Breast epithelium (tissue), 4 donors: ENCODE results near the gene RNF225. TPM values are rescaled to one million over a fixed set of nuclear protein-coding genes. Genes with fewer than 3 reads are reported as not detected.

Experiments
- DNase-seq, 2 donors: peaks; one replicate each; pipeline ENCODE4 v3.0.0-alpha.2; 2019; ENCODE audit warnings: low spot score in 2 of 2
- H3K27ac ChIP-seq, 2 donors: fragments of 200-600 bp; sonication (generic) in 1 of 2; one replicate each; pipeline ENCODE4 v1.5.1; 2016 to 2019; ENCODE audit warnings: mild to moderate bottlenecking in 1 of 2
- H3K27me3 ChIP-seq, 2 donors: fragments of 200-600 bp; sonication (generic) in 1 of 2; one replicate each; pipeline versions ENCODE4 v1.5.1 to v1.6.0; 2017 to 2019; ENCODE audit warnings: control low read depth in 1 of 2, mild to moderate bottlenecking in 1 of 2
- H3K36me3 ChIP-seq: fragments of 200-600 bp; one replicate; pipeline ENCODE4 v1.5.1; 2019
- H3K4me1 ChIP-seq, 2 donors: fragments of 200-600 bp; sonication (generic); one replicate each; pipeline ENCODE4 v1.5.1; 2016 to 2019; ENCODE audit warnings: control low read depth in 1 of 2
- H3K4me3 ChIP-seq, 3 donors: fragments of 200-600 bp; sonication (generic); 1 replicate in 2 of 3; 2 replicates in 1 of 3; pipeline ENCODE4 v1.5.1; 2016 to 2019; ENCODE audit warnings: mild to moderate bottlenecking in 3 of 3, moderate library complexity in 2 of 3
- H3K9me3 ChIP-seq, 2 donors: fragments of 200-600 bp; sonication (generic) in 1 of 2; one replicate each; pipeline ENCODE4 v1.5.1; 2016 to 2019; ENCODE audit warnings: control low read depth in 1 of 2
- POLR2A ChIP-seq: fragments of 450-650 bp; IDR thresholded peaks from one replicate; pipeline ENCODE4 v1.6.1; 2016; ENCODE audit warnings: antibody characterized with exemption, mild to moderate bottlenecking, moderate library complexity
- POLR2AphosphoS5 ChIP-seq, 3 donors: sonication (generic); formaldehyde crosslinking; IDR thresholded peaks; one replicate each; pipeline ENCODE4 v1.6.1; 2017; ENCODE audit warnings: antibody characterized with exemption in 3 of 3
- intact Hi-C: fragments of 100-400 bp; cut with DNase I; formaldehyde crosslinking; loops from one replicate; pipeline ENCODE4 v1.15.1; 2023; ENCODE audit warnings: low total_unique reads
- total RNA-seq, 3 donors: library from RNA; depleted of rRNA; stranded (reverse); fragments of >200 nt; gene quantifications; one replicate each; pipeline ENCODE4 v1.1.0, GENCODE V29; 2016
- TF ChIP-seq, protein P1 (sequence below), 3 donors: fragments of 450-650 bp; IDR thresholded peaks; one replicate each; pipeline ENCODE4 v1.5.1; 2016 to 2017; ENCODE audit warnings: antibody characterized with exemption in 3 of 3, mild to moderate bottlenecking in 3 of 3, moderate library complexity in 3 of 3

Gene RNF225
- total RNA-seq, 3 donors from 2014 or later, result 2.9 TPM; not detected in 2

DNA sequence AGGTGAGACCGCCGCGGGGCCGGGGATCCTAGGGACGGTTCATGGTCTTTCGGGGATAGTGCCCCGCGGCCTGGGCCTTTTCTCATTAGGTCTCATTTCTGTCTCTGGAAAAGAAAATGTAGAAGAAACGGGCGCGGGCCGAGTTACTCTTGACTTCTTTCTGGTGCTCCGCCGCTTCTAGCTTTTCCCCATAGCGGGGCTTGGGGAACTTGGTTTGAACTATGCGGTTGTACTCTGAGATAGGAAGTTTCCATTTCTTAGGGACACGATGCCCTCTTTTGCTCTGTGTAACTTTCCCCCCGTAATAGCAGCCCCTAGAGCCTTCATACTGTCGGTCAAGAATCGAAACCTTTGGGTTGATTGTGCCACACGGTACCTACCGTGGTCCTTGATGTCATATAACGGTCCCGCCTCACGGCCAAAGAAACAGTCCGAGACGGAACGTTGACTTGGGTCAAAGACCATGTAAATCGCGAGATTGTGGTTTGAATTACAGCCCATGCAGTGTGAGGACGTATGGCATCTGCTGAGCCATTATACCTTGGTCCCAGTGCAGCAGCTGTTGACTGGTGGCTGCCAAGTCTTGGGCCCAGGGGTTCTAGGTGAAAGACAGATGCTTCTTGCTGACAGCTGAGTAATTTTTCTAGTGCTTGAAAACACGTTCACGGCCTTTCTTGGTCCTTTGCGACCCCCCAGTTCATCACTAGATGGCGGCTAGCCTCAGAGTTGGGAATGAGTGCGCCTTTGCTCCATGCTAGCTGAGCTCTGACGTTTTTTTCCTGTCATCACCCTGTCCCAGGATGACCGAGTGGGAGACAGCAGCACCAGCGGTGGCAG is 7.9 kb upstream of the RNF225 start:
- peaks cover 12 to 16% of the 10 kb centered on the region in 2 donors for H3K4me1 ChIP-seq
- intact Hi-C loops, result no loop called here
- DNase-seq, result no peak
- no peaks in the 10 kb centered on the region for H3K27me3 ChIP-seq
- peak overlapping the region; percentile 68 to 87 (median 86) for H3K4me3 ChIP-seq
- no peaks in the 10 kb centered on the region for H3K36me3 ChIP-seq
- H3K27ac ChIP-seq, result peak overlapping the region; percentile 94 to 97
- H3K9me3 ChIP-seq, result no peaks in the 10 kb centered on the region
- TF ChIP-seq POLR2AphosphoS5 (IDR thresholded peaks at IDR 0.05) (no peak), POLR2A (no peak)
- TF ChIP-seq, protein P1, sequence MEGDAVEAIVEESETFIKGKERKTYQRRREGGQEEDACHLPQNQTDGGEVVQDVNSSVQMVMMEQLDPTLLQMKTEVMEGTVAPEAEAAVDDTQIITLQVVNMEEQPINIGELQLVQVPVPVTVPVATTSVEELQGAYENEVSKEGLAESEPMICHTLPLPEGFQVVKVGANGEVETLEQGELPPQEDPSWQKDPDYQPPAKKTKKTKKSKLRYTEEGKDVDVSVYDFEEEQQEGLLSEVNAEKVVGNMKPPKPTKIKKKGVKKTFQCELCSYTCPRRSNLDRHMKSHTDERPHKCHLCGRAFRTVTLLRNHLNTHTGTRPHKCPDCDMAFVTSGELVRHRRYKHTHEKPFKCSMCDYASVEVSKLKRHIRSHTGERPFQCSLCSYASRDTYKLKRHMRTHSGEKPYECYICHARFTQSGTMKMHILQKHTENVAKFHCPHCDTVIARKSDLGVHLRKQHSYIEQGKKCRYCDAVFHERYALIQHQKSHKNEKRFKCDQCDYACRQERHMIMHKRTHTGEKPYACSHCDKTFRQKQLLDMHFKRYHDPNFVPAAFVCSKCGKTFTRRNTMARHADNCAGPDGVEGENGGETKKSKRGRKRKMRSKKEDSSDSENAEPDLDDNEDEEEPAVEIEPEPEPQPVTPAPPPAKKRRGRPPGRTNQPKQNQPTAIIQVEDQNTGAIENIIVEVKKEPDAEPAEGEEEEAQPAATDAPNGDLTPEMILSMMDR (IDR thresholded peaks at IDR 0.05), result no peak

DNA sequence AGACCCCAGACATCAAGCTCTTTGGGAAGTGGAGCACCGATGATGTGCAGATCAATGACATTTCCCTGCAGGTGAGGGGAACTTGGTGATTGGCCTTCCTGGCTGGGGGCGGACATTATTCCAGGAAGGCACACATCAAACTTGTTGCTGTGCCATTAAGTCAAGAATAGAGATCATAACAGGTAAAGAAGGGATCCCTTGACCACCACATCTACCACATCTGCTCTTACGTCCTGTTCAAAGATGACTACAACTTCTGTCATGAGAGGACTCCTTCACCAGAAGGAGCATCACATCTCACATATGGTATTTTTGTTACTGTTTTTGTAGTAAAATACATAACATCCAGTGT is 7.3 kb upstream of the RNF225 start:
- no peaks in the 10 kb centered on the region for H3K9me3 ChIP-seq
- no peaks in the 10 kb centered on the region for H3K27me3 ChIP-seq
- peak overlapping the region; percentile 68 to 87 (median 86) for H3K4me3 ChIP-seq
- no peak overlapping the region for H3K27ac ChIP-seq
- peaks cover 12 to 16% of the 10 kb centered on the region in 2 donors for H3K4me1 ChIP-seq
- no peaks in the 10 kb centered on the region for H3K36me3 ChIP-seq
- intact Hi-C loops, result no loop called here
- DNase-seq, result no peak
- TF ChIP-seq POLR2AphosphoS5 (IDR thresholded peaks at IDR 0.05) (no peak), POLR2A (no peak)
- TF ChIP-seq, protein P1 (IDR thresholded peaks at IDR 0.05), result no peak

DNA sequence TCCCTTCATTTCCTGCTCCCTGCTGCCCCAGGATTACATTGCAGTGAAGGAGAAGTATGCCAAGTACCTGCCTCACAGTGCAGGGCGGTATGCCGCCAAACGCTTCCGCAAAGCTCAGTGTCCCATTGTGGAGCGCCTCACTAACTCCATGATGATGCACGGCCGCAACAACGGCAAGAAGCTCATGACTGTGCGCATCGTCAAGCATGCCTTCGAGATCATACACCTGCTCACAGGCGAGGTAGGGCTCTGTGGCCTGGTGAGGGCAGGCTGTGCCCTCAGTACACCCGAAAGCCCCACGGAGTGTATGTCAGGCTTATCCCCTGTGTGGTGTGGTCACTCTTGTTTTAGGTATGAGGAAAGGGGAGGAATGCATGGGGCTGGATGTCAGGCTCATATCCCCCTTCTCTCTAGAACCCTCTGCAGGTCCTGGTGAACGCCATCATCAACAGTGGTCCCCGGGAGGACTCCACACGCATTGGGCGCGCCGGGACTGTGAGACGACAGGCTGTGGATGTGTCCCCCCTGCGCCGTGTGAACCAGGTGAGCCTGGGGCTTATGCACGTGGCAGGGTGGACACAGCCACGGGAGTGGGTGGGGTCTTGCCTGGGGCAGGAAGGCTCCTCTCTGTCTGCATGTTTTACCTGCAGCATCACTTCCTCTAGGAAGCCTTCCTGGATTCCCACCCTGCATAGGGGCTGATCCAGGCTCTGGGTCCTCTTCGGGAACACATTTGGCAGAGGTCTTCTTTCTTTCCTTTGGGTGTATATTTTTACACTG is 2.3 kb upstream of the RNF225 start:
- intact Hi-C loops, result no loop called here
- Histone ChIP-seq H3K36me3 (no peaks in the 10 kb centered on the region), H3K9me3 (no peaks in the 10 kb centered on the region), H3K4me3 (no peak overlapping the region), H3K27ac (no peak overlapping the region), H3K4me1 (peaks cover under 1 to 8% of the 10 kb centered on the region in 2 donors), H3K27me3 (peaks cover 0 to 14% of the 10 kb centered on the region in 2 donors)
- TF ChIP-seq, protein P1 (IDR thresholded peaks at IDR 0.05), result no peak
- TF ChIP-seq POLR2AphosphoS5 (IDR thresholded peaks at IDR 0.05), result no peak
- TF ChIP-seq POLR2A, result no peak
- no peak for DNase-seq

DNA sequence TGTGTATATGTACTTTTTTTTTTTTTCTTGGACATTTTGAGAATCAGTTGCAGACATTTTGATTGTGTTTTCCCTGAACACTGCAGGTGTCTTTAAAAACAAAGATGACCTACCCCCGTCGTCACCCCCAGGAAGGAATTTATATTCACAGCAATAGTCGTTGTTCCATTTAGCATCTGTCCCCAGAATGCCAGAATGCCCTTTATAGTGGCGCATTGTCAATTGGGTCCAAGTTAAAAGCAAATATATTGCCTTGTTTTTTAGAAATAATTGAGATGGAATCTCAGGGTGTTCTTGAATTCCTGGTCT is 1.8 kb upstream of the RNF225 start:
- peaks cover 0 to 7% of the 10 kb centered on the region in 2 donors for H3K4me1 ChIP-seq
- H3K36me3 ChIP-seq, result no peaks in the 10 kb centered on the region
- intact Hi-C loops, result no loop called here
- DNase-seq, result no peak
- no peak overlapping the region for H3K27ac ChIP-seq
- no peak overlapping the region for H3K4me3 ChIP-seq
- H3K27me3 ChIP-seq, result peaks cover 0 to 14% of the 10 kb centered on the region in 2 donors
- TF ChIP-seq POLR2AphosphoS5 (IDR thresholded peaks at IDR 0.05) (no peak), POLR2A (no peak)
- TF ChIP-seq, protein P1 (IDR thresholded peaks at IDR 0.05), result no peak
- H3K9me3 ChIP-seq, result no peaks in the 10 kb centered on the region

DNA sequence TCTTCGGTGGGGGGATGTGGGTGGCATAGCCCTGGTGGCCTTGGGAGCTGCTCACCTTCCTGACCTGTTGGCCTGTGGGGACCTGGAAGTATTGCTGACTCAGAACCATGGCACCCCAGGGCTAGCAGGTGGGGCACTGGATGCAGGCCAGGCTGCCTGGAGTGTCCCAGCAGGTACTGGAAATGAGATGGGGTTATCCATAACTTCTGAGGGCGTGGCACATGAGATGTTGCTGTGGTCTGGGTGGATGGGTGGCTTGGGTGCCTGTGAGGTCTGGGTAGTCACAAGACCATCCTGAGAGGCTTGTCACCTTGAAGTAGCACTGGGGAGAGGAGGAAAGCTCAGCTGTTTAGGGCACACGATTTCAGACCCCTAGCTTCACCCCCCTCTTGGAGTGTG is 636 bp upstream of the RNF225 start:
- intact Hi-C loops, result no loop called here
- no peak overlapping the region for H3K27ac ChIP-seq
- TF ChIP-seq POLR2A (no peak), POLR2AphosphoS5 (IDR thresholded peaks at IDR 0.05) (no peak)
- TF ChIP-seq, protein P1 (IDR thresholded peaks at IDR 0.05), result no peak
- DNase-seq, result no peak
- peaks cover 0 to 14% of the 10 kb centered on the region in 2 donors for H3K27me3 ChIP-seq
- no peaks in the 10 kb centered on the region for H3K36me3 ChIP-seq
- H3K9me3 ChIP-seq, result no peaks in the 10 kb centered on the region
- peaks cover 0 to 7% of the 10 kb centered on the region in 2 donors for H3K4me1 ChIP-seq
- no peak overlapping the region for H3K4me3 ChIP-seq
